ENCODE results near the gene SPAG6. TPM values are rescaled to one million over a fixed set of nuclear protein-coding genes. Genes with fewer than 3 reads are reported as not detected.

SPAG6 gene
- total and polyA plus RNA-seq, 2 of the 8 experiments (the other 6 are each of a cell fraction or from before 2014, with no cell fraction given), result 0.14 TPM; not detected in 1

DNA sequence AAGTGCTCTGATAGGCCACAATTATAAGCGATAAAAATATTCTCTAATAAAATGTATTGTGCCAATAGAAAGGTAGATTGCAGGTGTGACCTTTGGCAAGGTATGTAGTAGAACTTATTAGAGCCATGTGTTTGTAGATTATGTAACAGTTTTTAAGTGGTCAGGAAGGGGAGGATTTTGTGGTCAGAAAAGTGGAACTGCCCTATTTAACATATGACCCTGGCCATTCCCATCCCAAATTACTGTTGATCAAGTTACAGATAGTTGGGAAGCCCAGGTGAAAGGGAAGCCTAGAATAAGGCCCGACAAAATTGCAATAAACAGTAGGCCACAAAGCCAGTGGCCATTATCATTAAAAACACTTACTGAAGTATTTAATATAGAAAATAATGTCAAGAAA is 89.2 kb downstream of the SPAG6 start:
- H2AK5ac ChIP-seq (ENCODE audit: low read depth, low read length), result no peak overlapping the region
- H4K20me1 ChIP-seq (replicated peaks in 1 of 2; ENCODE audit: control insufficient read depth in 1 of 2, insufficient read depth in 2 of 2, low read length in 2 of 2), result peaks cover 0 to 4% of the 10 kb centered on the region in 2 experiments
- no peak for DNase-seq (ENCODE audit: low read depth in 1 of 2, low spot score in 2 of 2)
- no peak overlapping the region for H3K4ac ChIP-seq (replicated peaks; ENCODE audit: insufficient read length, low read depth, low read length)
- no peak overlapping the region for H2BK15ac ChIP-seq (ENCODE audit: low read length)
- H3K9ac ChIP-seq (replicated peaks in 1 of 4; ENCODE audit: extremely low read depth in 1 of 4, low read depth in 3 of 4, low read length in 3 of 4), result no peak overlapping the region
- no peak overlapping the region for H4K5ac ChIP-seq (ENCODE audit: insufficient read length, low read depth, low read length)
- POLR2A ChIA-PET (ENCODE audit: partially characterized antibody), result no interaction called here
- H2BK120ac ChIP-seq (replicated peaks; ENCODE audit: low read depth, low read length), result no peak overlapping the region
- peaks cover 0 to 3% (median 0%) of the 10 kb centered on the region in 4 experiments; a peak in 1 of 8 replicates for H3K36me3 ChIP-seq (ENCODE audit: control insufficient read depth in 2 of 4, insufficient read depth in 4 of 4, low read length in 3 of 4)
- no peak overlapping the region for H3K4me2 ChIP-seq (ENCODE audit: insufficient read depth in 1 of 2, low read depth in 2 of 2, low read length in 2 of 2)
- H3K79me1 ChIP-seq (ENCODE audit: low read depth, low read length), result no peaks in the 10 kb centered on the region
- no peak overlapping the region for H2BK5ac ChIP-seq (ENCODE audit: low read depth, low read length)
- H2BK12ac ChIP-seq (ENCODE audit: low read depth, low read length), result no peak overlapping the region
- no peak for FAIRE-seq
- H3K27ac ChIP-seq (ENCODE audit: low read depth, low read length), result no peak overlapping the region
- WGBS, 2 experiments (ENCODE audit: extremely low coverage in 1 of 2, insufficient coverage in 1 of 2, insufficient read length in 1 of 2, insufficient replicate concordance in 2 of 2, low coverage in 1 of 2, low lambda C conversion rate in 2 of 2, missing lambda C conversion rate in 1 of 2), result 90% methylated on average over 2 of the region's 2 CpGs; no CpG with 5 or more reads in 1 of the 2 experiments
- peaks cover 0 to 6% (median 3%) of the 10 kb centered on the region in 4 experiments; a peak in 4 of 7 replicates for H3K4me1 ChIP-seq (replicated peaks in 1 of 4; ENCODE audit: control insufficient read depth in 3 of 4, insufficient read depth in 4 of 4, low read length in 3 of 4)
- H3K56ac ChIP-seq (replicated peaks; ENCODE audit: insufficient read length, low read depth, low read length), result no peak overlapping the region
- H2AFZ ChIP-seq (ENCODE audit: low read length), result no peak overlapping the region
- CTCF ChIA-PET (ENCODE audit: partially characterized antibody), result no interaction called here
- no peaks in the 10 kb centered on the region for H3K9me3 ChIP-seq (ENCODE audit: insufficient read depth in 2 of 2, low read depth in 1 of 2, low read length in 1 of 2)
- H3K4me3 ChIP-seq (ENCODE audit: extremely low read depth in 1 of 4, insufficient read depth in 2 of 4, low read depth in 3 of 4, low read length in 4 of 4), result no peak overlapping the region
- peaks cover 11% of the 10 kb centered on the region; the same call in 1 of the 2 replicates for H3K23me2 ChIP-seq (ENCODE audit: low read depth, low read length)
- H2BK20ac ChIP-seq (ENCODE audit: low read length), result no peak overlapping the region
- no peak overlapping the region for H3K18ac ChIP-seq (ENCODE audit: extremely low read depth, low read length)
- peaks cover 21 to 47% (median 38%) of the 10 kb centered on the region in 4 experiments for H3K27me3 ChIP-seq (replicated peaks in 1 of 4; ENCODE audit: control insufficient read depth in 3 of 4, extremely low read depth in 1 of 4, insufficient read depth in 3 of 4, low read length in 3 of 4)
- H3K14ac ChIP-seq (ENCODE audit: insufficient read length), result no peak overlapping the region
- no peak overlapping the region for H4K8ac ChIP-seq (ENCODE audit: extremely low read depth, insufficient read depth, low read length)
- H3K23ac ChIP-seq (ENCODE audit: insufficient read length), result no peak overlapping the region
- no peaks in the 10 kb centered on the region for H3K79me2 ChIP-seq (ENCODE audit: control insufficient read depth in 1 of 2, insufficient read depth in 2 of 2, low read length in 2 of 2)
- no peak overlapping the region for H4K91ac ChIP-seq (replicated peaks; ENCODE audit: insufficient read length, low read length)
- TF ChIP-seq CEBPB (IDR thresholded peaks at IDR 0.05; ENCODE audit: low read depth, low read length), result no peak
- no peak for TF ChIP-seq MAFK (IDR thresholded peaks at IDR 0.05; ENCODE audit: low read depth, low read length)
- no peak for TF ChIP-seq NRF1 (IDR thresholded peaks at IDR 0.05; ENCODE audit: low read depth, low read length)
- TF ChIP-seq EZH2 (IDR thresholded peaks at IDR 0.05; ENCODE audit: low read depth, low read length, severe bottlenecking), result no peak
- TF ChIP-seq, protein P1, sequence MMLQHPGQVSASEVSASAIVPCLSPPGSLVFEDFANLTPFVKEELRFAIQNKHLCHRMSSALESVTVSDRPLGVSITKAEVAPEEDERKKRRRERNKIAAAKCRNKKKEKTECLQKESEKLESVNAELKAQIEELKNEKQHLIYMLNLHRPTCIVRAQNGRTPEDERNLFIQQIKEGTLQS (IDR thresholded peaks at IDR 0.05; ENCODE audit: insufficient read depth, low read depth, low read length), result no peak
- TF ChIP-seq, protein P2, sequence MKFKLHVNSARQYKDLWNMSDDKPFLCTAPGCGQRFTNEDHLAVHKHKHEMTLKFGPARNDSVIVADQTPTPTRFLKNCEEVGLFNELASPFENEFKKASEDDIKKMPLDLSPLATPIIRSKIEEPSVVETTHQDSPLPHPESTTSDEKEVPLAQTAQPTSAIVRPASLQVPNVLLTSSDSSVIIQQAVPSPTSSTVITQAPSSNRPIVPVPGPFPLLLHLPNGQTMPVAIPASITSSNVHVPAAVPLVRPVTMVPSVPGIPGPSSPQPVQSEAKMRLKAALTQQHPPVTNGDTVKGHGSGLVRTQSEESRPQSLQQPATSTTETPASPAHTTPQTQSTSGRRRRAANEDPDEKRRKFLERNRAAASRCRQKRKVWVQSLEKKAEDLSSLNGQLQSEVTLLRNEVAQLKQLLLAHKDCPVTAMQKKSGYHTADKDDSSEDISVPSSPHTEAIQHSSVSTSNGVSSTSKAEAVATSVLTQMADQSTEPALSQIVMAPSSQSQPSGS (IDR thresholded peaks at IDR 0.05; ENCODE audit: low read length), result no peak
- no peak for TF ChIP-seq EP300 (IDR thresholded peaks at IDR 0.05; ENCODE audit: borderline replicate concordance in 1 of 2, low read depth in 2 of 2, low read length in 2 of 2)
- no peak for TF ChIP-seq RXRA (IDR thresholded peaks at IDR 0.05; ENCODE audit: insufficient read depth, low read depth, low read length)
- TF ChIP-seq JUN (IDR thresholded peaks at IDR 0.05; ENCODE audit: low read depth, low read length), result no peak
- TF ChIP-seq YY1 (IDR thresholded peaks at IDR 0.05; ENCODE audit: low read depth, low read length), result no peak
- TF ChIP-seq SIX5 (IDR thresholded peaks at IDR 0.05; ENCODE audit: low read depth, low read length), result no peak
- no peak for TF ChIP-seq CHD1 (IDR thresholded peaks at IDR 0.05; ENCODE audit: low read depth, low read length)
- TF ChIP-seq SP4 (IDR thresholded peaks at IDR 0.05; ENCODE audit: low read length), result no peak

Measured in H1 (cell line).